ENCODE data around the gene MDGA2.
"Not testable (repeated sequence)": the region's sequence is repeated elsewhere in the genome, so short reads cannot be mapped to it uniquely, and the experiment has no call there.

Gene MDGA2

DNA sequence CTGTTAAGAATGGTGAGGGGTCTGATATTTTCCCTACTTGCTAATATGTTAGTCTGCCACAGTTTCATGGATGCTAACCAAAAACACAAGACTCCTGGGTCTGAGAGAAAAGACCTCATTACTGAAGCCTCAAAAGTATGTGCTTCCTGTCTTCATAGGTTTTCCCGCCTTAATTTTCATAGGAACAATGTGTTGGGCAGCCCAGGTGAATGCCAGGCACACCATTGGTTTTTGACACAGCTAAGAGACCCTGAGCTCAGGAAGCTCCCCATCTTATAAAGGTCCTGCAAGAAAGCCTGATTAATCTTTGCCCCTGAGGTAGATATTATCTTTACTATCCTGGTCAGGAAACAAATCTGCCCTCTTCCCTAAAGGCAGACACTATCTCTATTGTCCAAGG is 464.1 kb downstream of the MDGA2 start:
- no peak for DNase-seq

DNA sequence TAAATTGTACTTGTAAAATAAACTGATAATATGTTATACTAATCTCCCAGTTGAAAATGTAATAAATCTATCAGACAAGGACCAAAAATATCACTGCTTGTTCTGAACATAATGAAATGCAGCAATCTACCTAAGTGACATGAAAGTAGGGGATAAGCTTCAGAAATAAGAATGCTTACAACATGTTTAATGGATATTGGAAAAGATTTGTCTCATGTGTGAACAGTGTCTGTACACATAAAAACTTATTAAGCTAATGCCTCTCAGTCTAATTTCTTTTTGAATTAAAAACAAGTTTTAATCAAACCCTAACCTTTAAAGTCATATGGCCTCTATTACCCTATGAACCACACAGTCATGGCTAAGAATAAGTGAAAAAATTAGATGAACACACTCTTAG is 465.3 kb downstream of the MDGA2 start:
- DNase-seq = no peak

DNA sequence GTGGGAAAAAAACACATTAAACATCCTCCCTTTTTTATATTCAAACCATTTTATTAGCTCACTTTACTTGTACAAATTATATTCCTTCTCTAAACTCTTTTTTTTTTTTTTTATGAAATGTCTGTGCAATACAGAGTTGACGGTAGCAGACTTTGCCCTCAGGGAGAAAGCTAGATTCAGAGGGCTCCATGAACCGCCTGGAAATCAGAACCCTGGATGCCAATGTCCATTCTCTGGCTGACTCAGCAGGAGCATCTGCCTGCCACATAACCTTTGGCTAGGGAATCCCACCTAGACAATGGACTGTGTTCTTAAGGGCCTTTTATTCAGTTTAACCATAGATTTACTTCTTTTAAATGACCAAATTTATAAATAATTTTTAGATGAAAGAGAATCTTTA is 467.0 kb downstream of the MDGA2 start:
- no peak for DNase-seq

DNA sequence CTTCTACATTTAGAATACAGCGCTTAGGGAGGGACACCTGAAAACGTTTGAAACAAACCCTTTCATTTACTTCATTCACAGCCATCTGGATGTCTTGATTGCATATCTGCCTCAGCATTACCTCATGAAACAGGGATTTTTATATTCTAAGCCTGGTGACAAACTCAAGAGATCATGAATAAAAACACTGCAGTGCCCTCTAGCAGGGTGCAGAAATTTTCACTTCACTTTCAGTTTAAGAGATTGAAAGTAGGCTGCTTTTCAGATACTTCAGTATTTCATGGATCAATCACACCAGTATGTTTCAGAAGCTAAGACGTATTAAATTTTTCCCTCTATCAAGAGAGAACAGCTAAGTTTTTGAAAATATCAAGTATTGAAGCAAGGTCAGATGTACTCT is 467.8 kb downstream of the MDGA2 start:
- DNase-seq = no peak

DNA sequence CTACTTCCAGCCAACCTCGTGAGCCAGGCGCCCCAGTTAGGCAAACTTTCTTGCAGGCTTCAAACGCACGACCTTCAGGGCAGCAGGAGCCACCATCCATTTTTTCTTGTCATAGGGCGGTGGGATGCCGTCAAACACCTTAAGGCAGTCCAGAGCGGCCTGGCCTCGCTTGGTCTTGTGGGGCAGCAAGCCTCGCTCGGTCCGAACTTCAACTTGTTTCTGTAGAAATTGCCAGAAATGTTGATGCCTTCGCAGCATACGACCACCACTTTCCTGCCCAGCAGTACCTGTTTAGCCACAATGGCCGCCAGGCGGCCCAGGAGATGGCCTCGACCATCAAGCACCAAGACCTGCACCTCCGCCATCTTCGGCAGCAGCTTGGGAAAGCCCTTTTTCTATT is 474.7 kb downstream of the MDGA2 start:
- no peak for DNase-seq

DNA sequence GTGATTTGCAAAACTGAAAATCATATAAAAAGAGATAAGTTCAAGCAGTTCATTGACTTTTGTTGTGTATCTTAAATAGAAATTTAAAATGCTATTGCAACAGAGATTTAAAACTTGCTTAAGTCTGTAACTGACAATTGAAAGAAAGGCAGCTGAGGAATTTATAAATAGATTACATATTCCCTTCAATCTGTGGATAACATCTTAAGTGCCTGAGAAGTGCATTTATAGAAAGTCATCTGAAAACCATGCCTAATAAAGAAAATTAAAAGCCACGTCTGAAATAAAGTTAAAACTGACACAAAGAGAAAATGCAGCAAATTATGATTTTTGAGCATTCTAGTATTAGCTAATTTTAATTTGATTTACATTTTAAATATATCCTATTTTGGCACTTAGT is 479.8 kb downstream of the MDGA2 start:
- DNase-seq = no peak

DNA sequence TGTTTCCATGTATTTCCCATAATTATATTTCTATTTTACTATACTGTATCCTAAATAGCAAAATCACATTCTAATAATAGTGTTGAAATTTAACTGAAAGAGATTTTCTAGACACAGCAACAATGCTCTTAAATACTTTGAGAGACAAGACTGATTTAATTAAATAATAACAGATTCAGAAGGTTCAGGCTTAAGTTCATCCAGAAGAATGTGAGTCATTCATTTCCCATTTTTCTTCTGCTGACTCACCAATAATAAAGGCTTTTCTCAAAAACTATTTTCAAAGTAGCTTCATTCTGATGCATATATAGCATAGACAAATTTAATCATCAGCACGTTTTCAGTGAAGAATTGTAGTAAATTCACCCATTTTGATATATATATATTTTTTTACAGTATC is 481.4 kb downstream of the MDGA2 start:
- no peak for DNase-seq

DNA sequence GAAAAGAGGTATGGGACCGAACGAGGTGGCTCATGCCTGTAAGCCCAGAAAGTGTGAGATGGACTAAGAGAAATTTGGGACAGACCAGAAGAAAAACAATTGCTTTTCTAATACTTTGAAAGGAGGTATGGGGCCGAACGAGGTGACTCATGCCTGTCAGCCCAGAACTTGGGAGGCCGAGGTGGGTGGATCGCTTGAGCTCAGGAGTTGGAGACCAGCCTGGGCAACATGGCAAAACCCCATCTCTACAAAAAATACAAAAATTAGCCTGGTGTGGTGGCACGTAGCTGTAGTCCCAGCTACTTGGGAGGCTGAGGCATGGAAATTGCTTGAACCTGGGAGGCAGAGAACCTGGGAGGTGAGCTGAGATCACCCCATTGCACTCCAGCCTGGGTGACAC is 483.2 kb downstream of the MDGA2 start:
- not testable (repeated sequence) for DNase-seq

DNA sequence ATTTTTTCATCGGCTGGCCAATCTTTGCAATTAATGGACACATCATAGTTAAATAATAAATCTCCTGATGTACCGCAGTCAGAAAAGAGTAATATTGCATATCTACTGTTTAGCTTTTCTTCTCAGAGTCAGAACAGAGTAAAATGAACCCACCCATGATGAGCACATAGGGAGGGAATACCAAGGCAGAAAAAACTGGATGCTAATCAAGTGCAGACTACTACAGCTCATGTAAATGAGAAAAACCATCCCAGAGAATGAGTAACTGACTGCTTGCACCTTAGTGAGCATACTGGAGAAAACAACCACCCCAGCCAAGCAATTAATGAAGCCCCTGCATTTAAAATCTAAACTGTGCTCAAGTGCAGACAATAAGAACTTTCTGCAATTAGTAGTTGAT is 483.7 kb downstream of the MDGA2 start:
- DNase-seq = no peak

DNA sequence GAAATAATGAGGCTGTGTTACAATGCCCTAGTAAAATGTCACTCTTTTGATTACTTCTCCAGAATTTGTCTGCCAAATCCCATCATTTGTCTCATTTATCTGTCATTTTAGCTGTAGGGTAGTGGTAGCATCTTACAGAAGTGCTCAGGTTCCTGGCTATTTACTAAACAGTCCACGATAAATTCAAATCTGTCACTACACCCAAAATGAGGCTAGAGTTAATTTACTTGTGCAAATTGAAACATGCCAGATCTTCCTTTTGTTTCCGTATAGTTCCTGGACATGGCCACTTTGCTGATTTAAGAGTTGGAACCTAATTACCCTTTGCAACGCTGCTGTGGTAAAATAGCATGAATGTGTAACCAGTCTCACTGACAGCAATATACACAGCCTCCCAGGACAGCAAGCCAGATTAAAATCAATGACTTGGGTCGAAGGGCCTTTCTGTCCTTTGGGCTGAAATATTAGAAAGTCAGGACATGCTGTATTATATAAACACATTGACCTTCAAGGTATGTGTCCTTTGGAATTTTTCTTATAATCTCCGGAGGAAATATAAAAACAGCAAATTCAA is 485.4 kb downstream of the MDGA2 start:
- DNase-seq = no peak

DNA sequence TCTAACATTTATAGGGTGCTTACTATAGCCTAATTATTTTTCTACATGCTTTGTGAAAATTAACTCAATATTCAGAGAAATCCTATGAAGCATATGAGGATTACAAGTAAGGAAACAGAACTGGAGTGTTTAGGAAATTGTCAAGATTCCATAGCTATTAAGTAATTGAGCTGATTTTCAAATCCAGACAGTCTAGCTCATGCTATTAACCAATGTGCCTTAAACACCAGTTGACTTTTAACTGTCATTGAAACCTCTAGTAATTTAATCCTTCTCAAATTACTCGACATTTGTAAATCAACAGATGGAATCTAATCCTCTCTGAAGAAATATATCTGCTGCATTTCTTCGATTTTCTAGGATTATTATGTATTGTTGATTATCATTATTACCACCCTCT is 488.9 kb downstream of the MDGA2 start:
- no peak for DNase-seq

DNA sequence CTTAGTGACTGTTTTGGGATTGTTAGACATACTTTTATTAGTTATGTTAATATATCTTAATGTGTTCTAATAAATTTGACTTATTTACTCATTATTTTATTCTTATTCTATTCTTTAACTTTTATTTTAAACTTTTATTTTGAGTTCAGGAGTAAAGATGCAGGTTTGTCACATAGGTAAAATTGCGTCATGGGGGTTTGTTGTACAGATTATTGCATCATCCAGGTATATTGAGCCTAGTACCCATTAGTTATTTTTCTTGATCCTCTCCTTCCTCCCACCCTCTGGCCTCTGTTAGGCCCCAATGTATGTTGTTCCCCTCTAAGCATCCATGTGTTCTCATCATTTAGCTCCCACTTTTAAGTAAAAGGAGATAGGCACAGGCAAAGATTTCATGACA is 495.5 kb downstream of the MDGA2 start:
- no peak for DNase-seq

DNA sequence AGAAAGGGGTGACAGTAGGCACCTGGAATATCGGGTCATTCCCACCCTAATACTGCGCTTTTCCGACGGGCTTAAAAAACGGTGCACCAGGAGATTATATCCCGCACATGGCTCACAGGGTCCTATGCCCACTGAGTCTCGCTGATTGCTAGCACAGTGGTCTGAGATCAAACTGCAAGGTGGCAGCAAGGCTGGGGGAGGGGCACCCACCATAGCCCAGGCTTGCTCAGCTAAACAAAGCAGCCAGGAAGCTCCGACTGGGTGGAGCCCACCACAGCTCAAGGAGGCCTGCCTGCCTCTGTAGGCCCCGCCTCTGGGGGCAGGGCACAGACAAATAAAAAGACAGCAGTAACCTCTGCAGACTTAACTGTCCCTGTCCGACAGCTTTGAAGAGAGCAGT is 503.5 kb downstream of the MDGA2 start:
- DNase-seq = not testable (repeated sequence)

DNA sequence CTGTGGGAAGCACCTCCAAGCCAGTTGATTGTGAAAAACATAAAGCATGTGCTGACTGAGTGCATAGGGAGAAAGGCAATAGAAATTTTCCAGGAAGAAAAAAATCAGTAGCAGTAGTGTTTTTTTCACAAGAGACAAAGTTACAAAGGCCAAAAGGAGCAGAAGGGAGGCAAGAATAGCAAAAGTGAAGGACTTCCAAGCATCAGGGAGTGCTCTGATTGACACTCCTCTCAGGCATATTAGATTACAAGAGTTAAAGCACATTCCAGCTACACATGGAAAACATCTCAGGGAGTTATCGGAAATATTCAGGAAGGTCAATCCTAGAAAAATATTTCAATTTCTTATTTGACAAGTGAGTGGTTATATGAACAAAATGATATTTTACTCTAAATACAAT is 508.0 kb downstream of the MDGA2 start:
- no peak for DNase-seq

DNA sequence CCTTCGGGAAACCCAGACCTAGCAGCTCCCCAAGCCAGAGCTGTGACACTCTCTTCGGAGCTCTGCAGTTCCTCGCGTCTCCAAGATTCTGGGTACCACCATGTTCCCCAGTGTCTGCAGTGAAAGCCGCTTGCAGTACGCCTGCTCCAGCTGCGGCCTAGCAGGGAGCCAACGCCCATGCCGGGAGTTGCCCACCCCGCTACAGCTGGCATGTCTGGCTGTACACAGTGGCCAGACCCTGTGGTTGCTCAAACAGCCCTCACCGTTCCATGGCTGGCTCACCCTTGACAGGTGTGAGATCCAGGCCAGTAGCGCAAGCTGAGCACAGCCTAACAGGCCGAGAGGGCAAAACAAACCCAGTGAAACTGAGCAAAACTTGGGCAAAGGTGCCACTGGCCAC is 520.0 kb downstream of the MDGA2 start:
- DNase-seq = no peak

DNA sequence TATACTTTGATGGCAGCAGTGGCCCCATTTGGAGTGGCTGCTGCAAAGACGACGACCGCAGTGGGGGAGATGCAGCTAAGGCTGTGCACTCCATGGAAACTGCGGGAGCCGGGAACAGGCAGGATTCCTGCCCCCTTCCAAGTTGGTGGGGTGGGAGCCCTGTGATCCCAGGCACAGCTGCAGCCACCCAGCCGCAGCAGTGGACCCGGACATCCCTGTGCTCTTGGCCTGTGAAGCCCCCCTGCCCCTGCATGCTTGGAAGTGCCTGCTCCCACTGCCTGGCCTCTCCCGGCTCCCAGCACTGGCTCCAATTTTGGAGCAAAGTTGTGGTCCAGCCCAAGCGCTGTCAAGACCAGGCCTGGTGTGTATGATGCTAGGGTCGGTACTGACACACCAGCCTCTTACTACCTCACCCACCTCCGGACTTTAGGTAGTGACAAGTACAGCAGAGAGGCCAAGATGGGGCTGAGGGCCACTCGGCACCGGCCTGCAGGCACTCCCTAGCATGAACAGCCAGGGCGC is 521.1 kb downstream of the MDGA2 start:
- no peak for DNase-seq

DNA sequence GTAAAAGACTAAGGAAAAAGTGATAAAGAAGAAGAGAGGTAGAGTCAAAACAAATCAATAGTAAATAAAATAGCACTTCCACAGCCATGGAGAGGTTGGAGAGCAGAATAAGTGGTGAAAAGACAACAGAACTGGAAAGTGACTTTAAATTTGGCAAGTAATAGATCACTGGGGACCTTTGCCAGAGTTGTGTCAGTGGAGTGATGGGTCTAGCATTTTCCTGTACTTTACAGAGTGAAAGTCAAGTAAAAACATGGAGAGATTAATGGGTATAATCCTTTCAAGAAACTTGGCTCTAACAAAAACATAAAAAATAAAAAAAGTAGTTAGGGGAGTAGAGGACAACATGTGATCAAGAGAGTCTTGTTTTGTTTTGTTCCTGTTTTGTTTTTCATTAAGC is 521.7 kb downstream of the MDGA2 start:
- DNase-seq = no peak

DNA sequence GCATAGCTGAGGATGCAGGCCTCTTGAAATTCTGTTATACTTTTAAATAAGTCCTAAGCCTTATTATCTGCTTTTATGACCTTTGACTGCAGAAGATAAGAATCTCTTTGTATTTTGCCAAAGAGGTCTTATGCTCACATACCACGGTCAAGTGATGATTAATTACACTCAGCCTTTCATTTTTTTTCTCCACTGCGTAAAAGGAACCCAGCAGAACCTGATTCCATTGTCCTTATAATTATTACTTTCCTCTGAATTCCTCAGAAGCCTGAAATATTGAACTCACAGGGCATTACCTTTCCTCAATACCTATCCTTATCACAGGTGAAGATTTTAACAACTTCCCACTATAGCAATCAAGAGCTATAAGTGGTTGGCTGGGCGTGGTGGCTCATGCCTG is 525.1 kb downstream of the MDGA2 start:
- DNase-seq = no peak

DNA sequence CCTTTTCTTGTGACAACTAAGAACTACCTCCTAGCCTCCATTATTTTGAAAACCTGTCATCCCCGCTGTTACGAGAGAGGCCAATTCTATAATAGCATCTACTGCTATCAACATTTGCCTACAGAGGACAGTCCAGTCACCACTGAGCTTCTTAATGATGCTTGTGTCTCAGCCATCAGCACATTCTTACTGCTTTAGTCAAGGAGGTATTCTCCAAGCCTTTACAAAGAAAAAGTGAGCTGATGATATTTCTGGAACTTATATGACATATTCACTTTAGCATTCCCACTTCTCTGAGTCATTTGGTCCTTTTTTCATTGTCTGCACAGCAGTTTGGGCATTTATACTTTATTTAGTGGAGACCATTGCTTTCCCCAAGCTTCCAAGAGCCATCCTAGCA is 526.1 kb downstream of the MDGA2 start:
- no peak for DNase-seq

DNA sequence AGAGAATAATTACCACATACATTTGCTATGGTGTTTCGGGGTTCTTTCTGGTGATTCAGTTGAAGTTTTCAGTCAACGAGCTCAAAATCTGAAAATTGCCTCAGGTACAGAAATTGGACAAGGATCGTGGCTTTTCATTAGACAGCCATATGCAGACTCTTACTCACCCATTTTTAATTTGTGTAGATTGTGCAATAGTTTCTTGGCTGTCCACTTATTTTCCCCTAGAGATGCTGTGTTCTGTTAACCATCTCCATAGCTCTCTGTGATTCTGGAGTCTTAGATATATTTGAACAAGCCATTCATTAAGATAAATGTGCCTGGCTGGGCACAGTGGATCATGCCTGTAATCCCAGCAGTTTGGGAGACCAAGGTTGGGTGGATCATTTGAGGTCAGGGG is 526.7 kb downstream of the MDGA2 start:
- DNase-seq = no peak

DNA sequence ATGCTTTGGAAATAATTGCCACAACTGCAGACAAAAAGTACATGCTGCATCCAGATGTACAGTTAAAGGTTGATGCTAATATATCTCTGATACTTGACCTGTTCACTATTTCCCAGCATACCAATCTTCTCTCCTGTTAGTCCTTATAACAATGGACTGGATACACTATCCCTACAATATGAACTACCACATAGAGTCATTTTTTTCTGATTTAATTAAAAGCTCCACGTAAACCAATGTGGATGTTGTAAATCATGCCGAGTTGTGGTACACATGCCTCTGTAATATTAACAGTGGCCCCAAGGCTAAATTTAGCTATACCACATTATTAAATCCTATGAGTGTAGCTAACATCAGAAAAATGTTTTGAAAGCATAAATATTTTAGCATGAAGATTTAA is 554.8 kb downstream of the MDGA2 start:
- no peak for DNase-seq

DNA sequence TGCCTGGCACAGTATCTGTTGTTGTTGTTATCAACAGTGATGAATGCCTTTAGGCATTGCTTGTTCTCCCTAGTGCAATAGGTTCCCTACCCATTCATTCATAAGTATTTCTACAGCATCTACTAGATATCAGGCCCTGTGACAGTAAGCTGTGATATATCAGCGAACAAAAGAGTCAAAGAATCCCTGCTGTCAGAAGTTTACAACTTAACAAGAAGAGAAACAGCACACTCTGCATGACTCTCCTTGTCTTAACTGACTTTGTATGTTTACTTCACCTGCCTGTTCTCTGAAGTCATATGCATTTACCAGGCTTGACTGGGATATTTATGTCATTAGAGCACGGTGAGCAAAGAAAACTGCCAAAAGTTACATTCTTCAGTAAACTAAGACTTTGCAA is 571.6 kb downstream of the MDGA2 start:
- no peak for DNase-seq

DNA sequence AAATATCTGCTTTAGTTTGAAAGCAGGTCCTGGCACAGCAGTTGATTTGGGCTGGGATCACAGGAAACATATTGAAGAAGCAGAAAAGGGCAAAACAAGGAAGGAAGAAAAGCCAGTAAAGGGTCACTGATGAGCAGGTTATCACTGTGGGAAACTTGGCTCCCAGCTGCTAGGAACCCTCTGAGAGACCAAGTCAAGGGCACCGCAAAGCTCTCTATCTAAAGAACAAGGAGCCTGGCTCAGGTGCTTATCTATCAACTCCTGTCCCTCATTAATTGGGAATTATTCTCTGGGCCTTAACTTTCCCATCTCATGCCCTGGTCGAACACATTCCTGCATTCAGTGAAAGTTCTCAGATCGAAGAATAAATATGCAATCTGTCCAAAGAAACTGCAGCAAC is 572.9 kb downstream of the MDGA2 start:
- DNase-seq = no peak

DNA sequence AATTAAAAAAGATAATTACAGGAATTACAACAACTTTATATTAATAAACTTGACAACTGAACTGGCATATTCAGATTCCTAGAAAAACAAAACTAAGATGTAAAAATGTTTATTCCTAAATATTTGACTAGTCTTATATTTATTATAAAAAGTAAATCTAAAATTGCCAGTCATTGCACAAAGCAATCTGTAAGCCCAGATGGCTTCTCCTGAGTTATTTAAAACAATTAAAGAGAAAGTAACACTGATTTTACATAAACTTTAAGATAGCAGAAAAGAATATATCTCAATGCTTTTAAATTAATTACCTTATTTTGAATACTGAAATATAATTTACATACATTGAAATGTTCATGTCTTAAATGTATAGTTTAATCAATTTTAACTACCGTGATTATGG is 589.7 kb downstream of the MDGA2 start:
- DNase-seq = no peak

DNA sequence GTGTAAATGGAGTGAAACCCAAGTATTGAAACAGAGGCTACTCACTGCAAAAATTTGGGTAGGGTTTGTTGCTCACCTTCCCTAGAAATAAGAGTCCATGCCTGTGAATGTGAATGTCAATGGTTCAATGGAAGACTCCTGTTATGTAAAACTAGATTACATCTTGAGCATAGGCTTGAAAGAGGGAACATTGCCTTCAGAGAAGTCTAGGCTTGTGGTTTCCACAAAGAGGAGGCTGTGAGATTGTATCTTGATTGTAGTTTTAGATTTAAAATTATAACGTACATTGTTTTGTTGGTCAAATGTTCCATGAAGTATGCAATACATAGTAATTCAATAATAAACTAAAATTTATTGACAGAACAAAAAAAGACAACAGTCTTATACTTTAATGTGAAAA is 610.1 kb downstream of the MDGA2 start:
- DNase-seq = no peak

DNA sequence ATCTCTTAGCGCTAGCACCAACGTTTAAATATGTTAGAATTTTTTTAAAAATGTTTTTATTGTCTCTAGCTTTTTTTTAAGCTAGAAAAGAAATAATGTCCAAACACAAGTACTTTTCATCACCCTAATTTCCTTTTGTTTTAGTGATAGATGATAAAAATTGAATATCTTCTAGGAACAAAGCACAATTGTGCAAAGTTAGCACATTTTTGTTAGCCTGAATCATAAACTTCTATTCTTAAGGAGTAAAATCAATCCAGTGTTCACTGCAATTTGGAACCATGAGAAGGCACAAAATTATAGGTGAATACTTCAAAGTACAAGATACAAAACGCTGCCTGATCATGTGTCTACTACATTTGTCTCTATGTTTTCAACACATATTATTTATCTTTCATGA is 615.4 kb downstream of the MDGA2 start:
- DNase-seq = no peak
